ENCODE data around the gene EPB41L1.

DNA sequence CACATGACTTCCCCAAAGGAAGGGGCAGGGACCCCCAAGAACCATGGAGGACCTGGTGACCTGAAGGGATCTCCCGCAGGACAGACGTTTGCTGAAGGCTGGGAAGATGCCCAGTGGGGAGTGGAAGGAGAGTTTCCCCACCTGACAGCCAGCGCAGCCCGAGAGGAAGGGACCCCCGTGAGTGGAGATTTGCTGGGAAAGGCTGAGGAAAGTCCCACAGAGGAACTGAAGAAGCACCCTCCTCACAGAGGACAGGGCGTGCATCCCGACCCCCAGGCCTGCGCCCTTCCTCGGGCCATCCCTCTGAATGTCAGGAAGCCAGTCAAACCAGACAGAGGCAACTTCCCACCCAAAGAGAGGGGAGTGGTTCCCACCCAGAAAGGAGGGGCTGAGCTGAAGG lies 52.1 kb downstream of the EPB41L1 start:
- TF ChIP-seq, protein P1, sequence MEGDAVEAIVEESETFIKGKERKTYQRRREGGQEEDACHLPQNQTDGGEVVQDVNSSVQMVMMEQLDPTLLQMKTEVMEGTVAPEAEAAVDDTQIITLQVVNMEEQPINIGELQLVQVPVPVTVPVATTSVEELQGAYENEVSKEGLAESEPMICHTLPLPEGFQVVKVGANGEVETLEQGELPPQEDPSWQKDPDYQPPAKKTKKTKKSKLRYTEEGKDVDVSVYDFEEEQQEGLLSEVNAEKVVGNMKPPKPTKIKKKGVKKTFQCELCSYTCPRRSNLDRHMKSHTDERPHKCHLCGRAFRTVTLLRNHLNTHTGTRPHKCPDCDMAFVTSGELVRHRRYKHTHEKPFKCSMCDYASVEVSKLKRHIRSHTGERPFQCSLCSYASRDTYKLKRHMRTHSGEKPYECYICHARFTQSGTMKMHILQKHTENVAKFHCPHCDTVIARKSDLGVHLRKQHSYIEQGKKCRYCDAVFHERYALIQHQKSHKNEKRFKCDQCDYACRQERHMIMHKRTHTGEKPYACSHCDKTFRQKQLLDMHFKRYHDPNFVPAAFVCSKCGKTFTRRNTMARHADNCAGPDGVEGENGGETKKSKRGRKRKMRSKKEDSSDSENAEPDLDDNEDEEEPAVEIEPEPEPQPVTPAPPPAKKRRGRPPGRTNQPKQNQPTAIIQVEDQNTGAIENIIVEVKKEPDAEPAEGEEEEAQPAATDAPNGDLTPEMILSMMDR (IDR thresholded peaks at IDR 0.05), result no peak
- TF ChIP-seq EZH2 (IDR thresholded peaks at IDR 0.05), result no peak
